Prostate gland (tissue), 2 donors: Measurements from ENCODE around the gene ZNF292. TPM values are rescaled to one million over a fixed set of nuclear protein-coding genes. Genes with fewer than 3 reads are reported as not detected.
"Not testable (repeated sequence)": the region's sequence is repeated elsewhere in the genome, so short reads cannot be mapped to it uniquely, and the experiment has no call there.

Source experiments
- DNase-seq: peaks from one replicate; pipeline ENCODE4 v3.0.0-alpha.2; 2019; ENCODE audit warnings: low spot score
- H3K27ac ChIP-seq, 2 donors: fragments of 200-600 bp; sonication (generic); 2 replicates each; pipeline ENCODE4 v1.5.1; 2017 to 2019
- H3K27me3 ChIP-seq: fragments of 200-600 bp; sonication (generic); replicated peaks from 2 replicates; pipeline ENCODE4 v1.5.1; 2019; ENCODE audit not compliant: insufficient read depth
- H3K36me3 ChIP-seq, 2 donors: fragments of 200-600 bp; sonication (generic); 1 replicate in 1 of 2; 2 replicates in 1 of 2; pipeline versions ENCODE4 v1.5.1 to v1.8.1; 2017 to 2019
- H3K4me1 ChIP-seq: fragments of 200-600 bp; sonication (generic); replicated peaks from 2 replicates; pipeline ENCODE4 v1.5.1; 2019
- H3K4me3 ChIP-seq, 2 donors: fragments of 200-600 bp; sonication (generic); 2 replicates each; pipeline ENCODE4 v1.5.1; 2017 to 2019
- H3K9me3 ChIP-seq: fragments of 200-600 bp; sonication (generic); 2 replicates; pipeline ENCODE4 v1.5.1; 2017
- CTCF ChIP-seq, 4 experiments: fragments of 200-600 bp in 2 of 4; fragments of 450-650 bp in 2 of 4; sonication (generic) in 2 of 4; IDR thresholded peaks; 1 replicate in 3 of 4; 2 replicates in 1 of 4; pipeline ENCODE4 v1.5.1; 2016 to 2019; ENCODE audit warnings: antibody characterized with exemption in 4 of 4, mild to moderate bottlenecking in 2 of 4, moderate library complexity in 2 of 4
- POLR2A ChIP-seq: fragments of 450-650 bp; IDR thresholded peaks from one replicate; pipeline ENCODE4 v1.6.1; 2016; ENCODE audit warnings: antibody characterized with exemption, mild to moderate bottlenecking
- POLR2AphosphoS5 ChIP-seq: sonication (generic); formaldehyde crosslinking; IDR thresholded peaks from one replicate; pipeline ENCODE4 v1.6.1; 2017; ENCODE audit warnings: antibody characterized with exemption
- WGBS: methylation state at CpG from one replicate; pipeline ENCODE4 v1.1.5; 2018; 5-methylcytosine and 5-hydroxymethylcytosine counted together
- intact Hi-C: fragments of 100-400 bp; cut with DNase I; formaldehyde crosslinking; loops from one replicate; pipeline ENCODE4 v1.14.2; 2022
- total RNA-seq, 2 donors: library from RNA; depleted of rRNA; stranded (reverse); fragments of >200 nt; gene quantifications; one replicate each; pipeline ENCODE4 v1.1.0, GENCODE V29; 2016

ZNF292 gene
- total RNA-seq, 2 donors from 2014 or later = 28.0 to 49.0 TPM

- 1% methylated on average over 43 of the region's 43 CpGs for WGBS
- DNase-seq = peak; percentile 30
- peak overlapping the region; percentile 86 to 98 for H3K4me3 ChIP-seq
- no peaks in the 10 kb centered on the region for H3K9me3 ChIP-seq
- no peaks in the 10 kb centered on the region for H3K36me3 ChIP-seq
- TF ChIP-seq POLR2A (peak; percentile 51), POLR2AphosphoS5 (no peak), CTCF (IDR thresholded peaks at IDR 0.05) (no peak)
- intact Hi-C loops = loop anchor here (5.0 to 10.0 kb wide), 2 partner anchors 81 to 549 kb away; partner anchors contain the start of gene AKIRIN2
- peak overlapping the region; percentile 95 to 96 for H3K27ac ChIP-seq
- H3K27me3 ChIP-seq = no peaks in the 10 kb centered on the region
- H3K4me1 ChIP-seq = peaks cover 6% of the 10 kb centered on the region
These were observed 764 bp downstream of the ZNF292 start for GRCh38 chr6:87155842-87156815.

GRCh38 chr6:87157596-87157995 lies 2.2 kb downstream of the ZNF292 start:
- H3K27me3 ChIP-seq, DNase-seq, H3K36me3 ChIP-seq, H3K9me3 ChIP-seq, H3K27ac ChIP-seq, H3K4me3 ChIP-seq: not testable (repeated sequence)
- intact Hi-C loops = loop anchor here (5.0 to 10.0 kb wide), 2 partner anchors 80 to 547 kb away; partner anchors contain the start of gene AKIRIN2
- H3K4me1 ChIP-seq = peaks cover 12% of the 10 kb centered on the region
- 77% methylated on average over 10 of the region's 10 CpGs for WGBS

- TF ChIP-seq CTCF (IDR thresholded peaks at IDR 0.05) (no peak), POLR2AphosphoS5 (no peak), POLR2A (no peak)
- Histone ChIP-seq H3K27ac (peak overlapping the region in 1 of 2 donors; percentile 13), H3K36me3 (no peaks in the 10 kb centered on the region), H3K4me1 (peaks cover 12% of the 10 kb centered on the region), H3K9me3 (no peaks in the 10 kb centered on the region), H3K27me3 (no peaks in the 10 kb centered on the region), H3K4me3 (no peak overlapping the region)
- WGBS = 72% methylated on average over 4 of the region's 4 CpGs
- DNase-seq = no peak
- intact Hi-C loops = no loop called here
These were observed 5.9 kb downstream of the ZNF292 start for GRCh38 chr6:87161299-87161698.

- H3K27me3 ChIP-seq = no peaks in the 10 kb centered on the region
- no peaks in the 10 kb centered on the region for H3K9me3 ChIP-seq
- H3K4me1 ChIP-seq = peaks cover 6% of the 10 kb centered on the region
- H3K36me3 ChIP-seq = no peaks in the 10 kb centered on the region
- TF ChIP-seq POLR2A (no peak), POLR2AphosphoS5 (no peak), CTCF (IDR thresholded peaks at IDR 0.05) (no peak)
- DNase-seq = no peak
- WGBS = 80% methylated on average over 4 of the region's 4 CpGs
- intact Hi-C loops = no loop called here
- no peak overlapping the region for H3K4me3 ChIP-seq
- H3K27ac ChIP-seq = no peak overlapping the region
These were observed 8.6 kb downstream of the ZNF292 start for GRCh38 chr6:87164004-87164403.

GRCh38 chr6:87164506-87164905 lies 9.1 kb downstream of the ZNF292 start:
- no peak overlapping the region for H3K4me3 ChIP-seq
- TF ChIP-seq POLR2AphosphoS5 (no peak), CTCF (IDR thresholded peaks at IDR 0.05) (no peak), POLR2A (no peak)
- no peaks in the 10 kb centered on the region for H3K27me3 ChIP-seq
- DNase-seq = no peak
- no peaks in the 10 kb centered on the region for H3K9me3 ChIP-seq
- intact Hi-C loops = no loop called here
- peaks cover 6% of the 10 kb centered on the region for H3K4me1 ChIP-seq
- H3K36me3 ChIP-seq = no peaks in the 10 kb centered on the region
- no peak overlapping the region for H3K27ac ChIP-seq
- 83% methylated on average over 7 of the region's 7 CpGs for WGBS
